Rectal smooth muscle tissue (tissue), 1 donor: Measurements from ENCODE around the gene MEIS1.

ENCODE experiments used
- H3K27ac ChIP-seq: one replicate; pipeline ENCODE4 v1.7.0; 2013; ENCODE audit warnings: low read depth, low read length, inconsistent platforms
- H3K27me3 ChIP-seq: one replicate; pipeline ENCODE4 v1.7.0; 2013; ENCODE audit warnings: low read length; ENCODE audit not compliant: control insufficient read depth, insufficient read depth
- H3K36me3 ChIP-seq: one replicate; pipeline ENCODE4 v1.7.0; 2013; ENCODE audit warnings: low read length; ENCODE audit not compliant: control insufficient read depth, insufficient read depth
- H3K4me1 ChIP-seq: one replicate; pipeline ENCODE4 v1.7.0; 2013; ENCODE audit warnings: low read length; ENCODE audit not compliant: control insufficient read depth, insufficient read depth
- H3K4me3 ChIP-seq: one replicate; pipeline ENCODE4 v1.7.0; 2013; ENCODE audit warnings: low read length
- H3K9ac ChIP-seq: one replicate; pipeline ENCODE4 v1.7.0; 2013; ENCODE audit warnings: low read length

The MEIS1 gene

GRCh38 chr2:66545258-66545657, 110.3 kb downstream of the MEIS1 start:
- Histone ChIP-seq H3K27me3 (no peaks in the 10 kb centered on the region), H3K4me3 (no peak overlapping the region), H3K27ac (no peak overlapping the region), H3K4me1 (peaks cover 30% of the 10 kb centered on the region), H3K36me3 (peaks cover 2% of the 10 kb centered on the region), H3K9ac (no peak overlapping the region)

GRCh38 chr2:66547118-66547517, 112.2 kb downstream of the MEIS1 start:
- Histone ChIP-seq H3K4me3 (no peak overlapping the region), H3K27me3 (no peaks in the 10 kb centered on the region), H3K4me1 (peaks cover 23% of the 10 kb centered on the region), H3K27ac (no peak overlapping the region), H3K9ac (no peak overlapping the region), H3K36me3 (peaks cover 2% of the 10 kb centered on the region)

GRCh38 chr2:66547887-66548286, 113.0 kb downstream of the MEIS1 start:
- Histone ChIP-seq H3K27me3 (no peaks in the 10 kb centered on the region), H3K36me3 (peaks cover 2% of the 10 kb centered on the region), H3K4me1 (peaks cover 19% of the 10 kb centered on the region), H3K4me3 (no peak overlapping the region), H3K27ac (no peak overlapping the region), H3K9ac (no peak overlapping the region)

GRCh38 chr2:66548422-66548821, 113.5 kb downstream of the MEIS1 start:
- H3K27ac ChIP-seq, result no peak overlapping the region
- H3K4me1 ChIP-seq, result peaks cover 22% of the 10 kb centered on the region
- no peak overlapping the region for H3K9ac ChIP-seq
- no peak overlapping the region for H3K4me3 ChIP-seq
- H3K36me3 ChIP-seq, result peaks cover 2% of the 10 kb centered on the region
- no peaks in the 10 kb centered on the region for H3K27me3 ChIP-seq

GRCh38 chr2:66550826-66551225, 115.9 kb downstream of the MEIS1 start:
- Histone ChIP-seq H3K27me3 (no peaks in the 10 kb centered on the region), H3K27ac (no peak overlapping the region), H3K36me3 (peaks cover 2% of the 10 kb centered on the region), H3K4me3 (no peak overlapping the region), H3K4me1 (peaks cover 38% of the 10 kb centered on the region), H3K9ac (no peak overlapping the region)

- Histone ChIP-seq H3K27me3 (no peaks in the 10 kb centered on the region), H3K27ac (peak overlapping the region; percentile 38), H3K9ac (no peak overlapping the region), H3K4me1 (peaks cover 27% of the 10 kb centered on the region), H3K36me3 (peaks cover 2% of the 10 kb centered on the region), H3K4me3 (no peak overlapping the region)
Observed at GRCh38 chr2:66553370-66553769, 118.4 kb downstream of the MEIS1 start.

- H3K27ac ChIP-seq, result peak overlapping the region; percentile 56
- H3K9ac ChIP-seq, result no peak overlapping the region
- peak overlapping the region; percentile 28 for H3K4me3 ChIP-seq
- no peaks in the 10 kb centered on the region for H3K36me3 ChIP-seq
- H3K27me3 ChIP-seq, result no peaks in the 10 kb centered on the region
- H3K4me1 ChIP-seq, result peaks cover 25% of the 10 kb centered on the region
Observed at GRCh38 chr2:66555091-66555490, 120.2 kb downstream of the MEIS1 start.

- peak overlapping the region; percentile 56 for H3K27ac ChIP-seq
- no peaks in the 10 kb centered on the region for H3K27me3 ChIP-seq
- H3K4me3 ChIP-seq, result peak overlapping the region; percentile 28
- no peak overlapping the region for H3K9ac ChIP-seq
- H3K36me3 ChIP-seq, result no peaks in the 10 kb centered on the region
- peaks cover 31% of the 10 kb centered on the region for H3K4me1 ChIP-seq
Observed at GRCh38 chr2:66555501-66556324, 120.8 kb downstream of the MEIS1 start.

GRCh38 chr2:66559672-66560071, 124.7 kb downstream of the MEIS1 start:
- Histone ChIP-seq H3K36me3 (no peaks in the 10 kb centered on the region), H3K27me3 (no peaks in the 10 kb centered on the region), H3K9ac (no peak overlapping the region), H3K27ac (no peak overlapping the region), H3K4me1 (peaks cover 40% of the 10 kb centered on the region), H3K4me3 (no peak overlapping the region)

GRCh38 chr2:66560683-66561082, 125.8 kb downstream of the MEIS1 start:
- peaks cover 42% of the 10 kb centered on the region for H3K4me1 ChIP-seq
- H3K27ac ChIP-seq, result peak overlapping the region; percentile 45

GRCh38 chr2:66561645-66562303, 126.8 kb downstream of the MEIS1 start:
- H3K27ac ChIP-seq, result peak overlapping the region; percentile 64
- H3K4me1 ChIP-seq, result peaks cover 46% of the 10 kb centered on the region

More at GRCh38 chr2:66560683-66561082, 125.8 kb downstream of the MEIS1 start:
- Histone ChIP-seq H3K4me3 (no peak overlapping the region), H3K27me3 (no peaks in the 10 kb centered on the region), H3K9ac (no peak overlapping the region), H3K36me3 (no peaks in the 10 kb centered on the region)

GRCh38 chr2:66562304-66562685, 127.4 kb downstream of the MEIS1 start:
- no peak overlapping the region for H3K4me3 ChIP-seq
- no peaks in the 10 kb centered on the region for H3K36me3 ChIP-seq
- H3K27me3 ChIP-seq, result no peaks in the 10 kb centered on the region
- H3K27ac ChIP-seq, result peak overlapping the region; percentile 64
- H3K4me1 ChIP-seq, result peaks cover 48% of the 10 kb centered on the region
- no peak overlapping the region for H3K9ac ChIP-seq

More at GRCh38 chr2:66561645-66562303, 126.8 kb downstream of the MEIS1 start:
- Histone ChIP-seq H3K4me3 (no peak overlapping the region), H3K9ac (no peak overlapping the region), H3K36me3 (no peaks in the 10 kb centered on the region), H3K27me3 (no peaks in the 10 kb centered on the region)
